ENCODE results near the gene HACD3.

GRCh38 chr15:65610871-65611718 lies 80.8 kb downstream of the HACD3 start, which contains the start of gene INTS14:
- TF ChIP-seq POLR2A (IDR thresholded peaks at IDR 0.05; ENCODE audit: low read depth, low read length) (peak; percentile 90), POLR2AphosphoS5 (IDR thresholded peaks at IDR 0.05; ENCODE audit: low read depth, low read length) (peak; percentile 70), SPI1 (IDR thresholded peaks at IDR 0.05; ENCODE audit: low read depth, low read length) (no peak)
